Heart right ventricle (tissue), 16 donors: ENCODE results near the gene BAIAP2L2. TPM values are rescaled to one million over a fixed set of nuclear protein-coding genes. Genes with fewer than 3 reads are reported as not detected.
A peak's percentile ranks its signal among the peaks of the same experiment; 100 is the strongest.

Source experiments
- ATAC-seq, 8 donors: fragments of 200-7000 bp; cut with Tn5 transposase; one replicate each; pipeline ENCODE4 v1.9.1; 2020; ENCODE audit warnings: mild to moderate bottlenecking in 8 of 8, moderate library complexity in 8 of 8, moderate number of reproducible peaks in 1 of 8
- DNase-seq, 2 donors: peaks; one replicate each; pipeline ENCODE4 v3.0.0-alpha.2; 2020
- H3K27ac ChIP-seq, 10 donors: fragments of 200-600 bp; sonication (generic) in 2 of 10; one replicate each; pipeline versions ENCODE4 v1.5.0 to v1.8.0; 2020 to 2022; ENCODE audit warnings: mild to moderate bottlenecking in 3 of 10
- H3K27me3 ChIP-seq, 7 donors: fragments of 200-600 bp; one replicate each; pipeline ENCODE4 v1.8.0; 2021 to 2022; ENCODE audit warnings: mild to moderate bottlenecking in 2 of 7
- H3K36me3 ChIP-seq, 9 donors: fragments of 200-600 bp; sonication (generic) in 1 of 9; one replicate each; pipeline versions ENCODE4 v1.5.0 to v1.8.0; 2020 to 2022; ENCODE audit warnings: mild to moderate bottlenecking in 2 of 9
- H3K4me1 ChIP-seq, 9 donors: fragments of 200-600 bp; sonication (generic) in 1 of 9; one replicate each; pipeline versions ENCODE4 v1.5.0 to v1.8.0; 2020 to 2022; ENCODE audit warnings: mild to moderate bottlenecking in 4 of 9
- H3K4me3 ChIP-seq, 10 donors: fragments of 200-600 bp; sonication (generic) in 2 of 10; one replicate each; pipeline versions ENCODE4 v1.5.0 to v1.8.0; 2020 to 2022; ENCODE audit warnings: mild to moderate bottlenecking in 7 of 10, moderate library complexity in 2 of 10
- H3K9me3 ChIP-seq, 11 donors: fragments of 200-600 bp in 10 of 11; sonication (generic) in 2 of 11; one replicate each; pipeline versions ENCODE4 v1.5.0 to v1.8.0; 2013 to 2022; ENCODE audit warnings: mild to moderate bottlenecking in 2 of 11, control low read depth in 1 of 11, moderate library complexity in 1 of 11
- WGBS, 2 donors: extraction: QIAGEN DNeasy Blood & Tissue Kit; methylation state at CpG; one replicate each; pipeline ENCODE4 v1.1.7; 2013; ENCODE audit warnings: inconsistent platforms in 1 of 2; 5-methylcytosine and 5-hydroxymethylcytosine counted together
- intact Hi-C, 10 donors: fragments of 100-400 bp; cut with DNase I; formaldehyde crosslinking; loops; one replicate each; pipeline versions ENCODE4 v1.11.1 to v1.14.2; 2022
- polyA plus RNA-seq, 2 donors: library from polyadenylated mRNA; stranded (reverse); fragments of 200-250 nt; gene quantifications; one replicate each; pipeline ENCODE4 v1.2.3, GENCODE V29; 2013
- total RNA-seq, 10 donors: library from RNA; stranded (reverse); fragmentation: NEBNext Ultra II Directional in 3 of 10; extraction: Animal tissue kit (Norgen Biotek cat#: 25700) in 3 of 10; gene quantifications; one replicate each; pipeline versions ENCODE4 v1.2.1 to v1.2.4, GENCODE V29; 2021 to 2023
- TF ChIP-seq, protein P1 (sequence below), 9 donors: fragments of 200-600 bp; sonication (generic) in 2 of 9; IDR thresholded peaks; one replicate each; pipeline versions ENCODE4 v1.5.0 to v1.8.0; 2021 to 2022; ENCODE audit warnings: antibody characterized with exemption in 9 of 9, mild to moderate bottlenecking in 5 of 9, moderate library complexity in 1 of 9
- donor health status: Arrhythmogenic right ventricular cardiomyopathy.
- donor health status: ischemic (EF 13 %, LVEDD 7.1; RV severe dilation, severe dysfunction).
- donor health status: healthy with polysubstance abuse.
- donor health status: DM: no; HTN: yes; CAD: no.
- donor health status: DM: no; HTN: no; CAD: no.
- donor health status: ischemic (EF 25% LVEDD 6.9; RV normal size, moderate dysfunction).
- donor health status: ischemic (EF 25% LVEDD 5.7; RV mildly dilated, moderate dysfunction).
- donor health status: healthy.
- donor health status: DM: yes; HTN: yes; CAD: no.
- donor health status: Ischemic cardiomyopathy.
- donor health status: ischemic (EF 35%, LVEDD 5.7; RV mildly dilated, moderate dysfunction).
- donor health status: nonischemic (EF 11% LVEDD 7.7; RV severe dilation, severe dysfunction).
- donor health status: DM: yes; HTN: yes; CAD: no.
- donor health status: PGD.
- donor health status: ischemic (EF 29% LVEDD 5.4; RV normal size, mild dysfunction).
- donor health status: nonischemic (EF 23%, LVEDD 6.1; RV moderate dilation, normal function).

BAIAP2L2 gene
- total and polyA plus RNA-seq, 12 donors = 0.12 to 0.37 (median 0.21) TPM; not detected in 4

DNA sequence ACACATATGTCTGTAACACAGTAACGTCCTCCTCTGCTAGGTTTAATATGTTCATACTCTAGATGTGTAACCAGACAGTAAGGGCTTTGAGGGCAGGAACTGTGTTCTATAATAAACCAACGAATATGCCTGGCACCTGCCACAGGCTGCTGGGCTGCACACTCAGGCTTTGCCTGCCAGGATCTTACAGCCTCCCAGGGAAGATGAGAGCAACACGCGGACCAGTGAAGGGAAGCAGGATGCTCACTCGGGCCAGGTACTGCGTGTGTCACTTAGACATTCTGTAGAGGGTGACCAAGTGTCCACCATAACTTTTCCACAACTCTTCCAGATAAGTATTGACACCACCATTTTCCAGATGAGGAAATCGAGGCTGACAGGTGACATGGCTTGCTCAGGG, 21.7 kb upstream of the BAIAP2L2 start:
- no peak for DNase-seq
- H3K27me3 ChIP-seq = no peaks in the 10 kb centered on the region
- TF ChIP-seq, protein P1, sequence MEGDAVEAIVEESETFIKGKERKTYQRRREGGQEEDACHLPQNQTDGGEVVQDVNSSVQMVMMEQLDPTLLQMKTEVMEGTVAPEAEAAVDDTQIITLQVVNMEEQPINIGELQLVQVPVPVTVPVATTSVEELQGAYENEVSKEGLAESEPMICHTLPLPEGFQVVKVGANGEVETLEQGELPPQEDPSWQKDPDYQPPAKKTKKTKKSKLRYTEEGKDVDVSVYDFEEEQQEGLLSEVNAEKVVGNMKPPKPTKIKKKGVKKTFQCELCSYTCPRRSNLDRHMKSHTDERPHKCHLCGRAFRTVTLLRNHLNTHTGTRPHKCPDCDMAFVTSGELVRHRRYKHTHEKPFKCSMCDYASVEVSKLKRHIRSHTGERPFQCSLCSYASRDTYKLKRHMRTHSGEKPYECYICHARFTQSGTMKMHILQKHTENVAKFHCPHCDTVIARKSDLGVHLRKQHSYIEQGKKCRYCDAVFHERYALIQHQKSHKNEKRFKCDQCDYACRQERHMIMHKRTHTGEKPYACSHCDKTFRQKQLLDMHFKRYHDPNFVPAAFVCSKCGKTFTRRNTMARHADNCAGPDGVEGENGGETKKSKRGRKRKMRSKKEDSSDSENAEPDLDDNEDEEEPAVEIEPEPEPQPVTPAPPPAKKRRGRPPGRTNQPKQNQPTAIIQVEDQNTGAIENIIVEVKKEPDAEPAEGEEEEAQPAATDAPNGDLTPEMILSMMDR (IDR thresholded peaks at IDR 0.05) = no peak
- WGBS, 2 donors = 92 to 93% methylated on average over 7 of the region's 7 CpGs
- no peak for ATAC-seq
- peaks cover 0 to 72% (median 5%) of the 10 kb centered on the region in 9 donors for H3K36me3 ChIP-seq
- no peaks in the 10 kb centered on the region for H3K9me3 ChIP-seq
- no peak overlapping the region for H3K4me3 ChIP-seq
- H3K4me1 ChIP-seq = peaks cover 0 to 14% (median 0%) of the 10 kb centered on the region in 9 donors
- no peak overlapping the region for H3K27ac ChIP-seq
- intact Hi-C loops = no loop called here

DNA sequence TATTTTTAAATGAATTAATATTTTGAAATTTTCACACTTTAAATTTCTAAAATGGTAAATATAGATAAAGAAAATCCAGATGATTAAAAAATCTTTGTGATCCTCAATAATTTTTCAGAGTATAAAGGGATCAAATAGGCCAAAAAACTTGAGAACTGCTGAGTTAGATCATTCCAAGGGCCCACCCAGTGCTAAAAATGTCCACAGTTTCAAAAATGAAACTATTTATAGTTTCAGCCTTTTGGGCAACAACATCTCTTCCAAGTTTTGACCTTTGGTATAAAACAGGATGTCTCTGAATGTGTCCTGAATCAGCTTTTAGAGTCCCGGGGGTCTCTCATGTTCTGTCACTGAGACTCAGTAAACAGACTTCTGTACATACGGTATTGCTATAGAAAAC, 20.9 kb upstream of the BAIAP2L2 start:
- Histone ChIP-seq H3K4me1 (peaks cover 0 to 14% (median 0%) of the 10 kb centered on the region in 9 donors), H3K4me3 (no peak overlapping the region), H3K27me3 (no peaks in the 10 kb centered on the region), H3K27ac (peak overlapping the region in 2 of 10 donors; percentile 11 to 51), H3K36me3 (peaks cover 0 to 71% (median 5%) of the 10 kb centered on the region in 9 donors), H3K9me3 (no peaks in the 10 kb centered on the region)
- TF ChIP-seq, protein P1 (IDR thresholded peaks at IDR 0.05) = no peak
- DNase-seq = no peak
- 45 to 46% methylated on average over 2 of the region's 2 CpGs for WGBS, 2 donors
- peak in 3 of 8 donors; percentile 22 to 55 (median 32) for ATAC-seq
- intact Hi-C loops = no loop called here

DNA sequence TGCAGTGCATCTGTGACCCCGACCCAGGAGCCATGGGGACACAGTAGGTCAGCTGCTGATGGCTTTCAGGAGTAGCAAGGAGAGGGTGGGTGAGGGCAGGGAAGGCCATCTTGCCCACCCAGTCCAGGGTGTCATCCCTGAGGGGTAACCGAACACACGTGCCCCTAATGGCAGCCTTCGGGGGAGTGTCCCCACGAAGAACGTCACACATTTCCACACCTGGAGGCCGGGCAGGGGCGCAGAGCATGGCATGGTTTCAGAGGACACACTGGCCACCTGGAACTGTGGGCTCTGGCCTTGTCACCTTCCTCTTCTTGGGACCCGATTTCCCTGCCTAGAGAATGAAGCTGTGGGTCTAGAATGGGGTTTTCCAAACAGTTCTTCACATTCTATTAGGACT, 19.4 kb upstream of the BAIAP2L2 start:
- Histone ChIP-seq H3K27me3 (no peaks in the 10 kb centered on the region), H3K36me3 (peaks cover 0 to 66% (median 5%) of the 10 kb centered on the region in 9 donors), H3K4me1 (peaks cover 0 to 14% (median 0%) of the 10 kb centered on the region in 9 donors), H3K4me3 (no peak overlapping the region), H3K9me3 (no peaks in the 10 kb centered on the region), H3K27ac (no peak overlapping the region)
- ATAC-seq = no peak
- DNase-seq = no peak
- TF ChIP-seq, protein P1 (IDR thresholded peaks at IDR 0.05) = no peak
- intact Hi-C loops = loop anchor here in 1 of 10 donors (10.0 kb wide), 1 partner anchor 215 kb away; no protein-coding TSS in a partner anchor
- WGBS, 2 donors = 83 to 94% methylated on average over 9 of the region's 9 CpGs

DNA sequence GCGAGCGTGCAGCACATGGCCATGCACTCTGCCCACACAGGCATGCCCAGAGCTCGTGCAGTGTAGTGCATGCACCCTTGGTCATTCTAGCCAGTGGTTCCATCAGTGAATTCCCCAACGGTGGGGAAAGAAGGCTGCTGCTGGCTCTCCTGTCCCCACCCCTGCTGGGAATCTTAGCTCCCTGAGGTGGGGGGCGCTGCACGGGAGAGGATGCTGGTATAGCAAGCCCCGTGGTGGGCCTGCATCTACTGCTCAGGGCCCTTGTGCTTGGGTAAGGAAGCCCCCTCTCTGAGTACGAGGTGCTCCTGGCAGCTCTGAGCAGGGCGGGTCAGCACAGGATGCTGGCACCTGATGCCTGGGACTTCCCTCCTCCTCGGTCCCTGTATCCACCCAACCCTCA, 18.5 kb upstream of the BAIAP2L2 start:
- no peaks in the 10 kb centered on the region for H3K9me3 ChIP-seq
- no peak overlapping the region for H3K4me3 ChIP-seq
- H3K27me3 ChIP-seq = no peaks in the 10 kb centered on the region
- WGBS, 2 donors = 84 to 85% methylated on average over 10 of the region's 10 CpGs
- no peak overlapping the region for H3K27ac ChIP-seq
- intact Hi-C loops = loop anchor here in 1 of 10 donors (10.0 kb wide), 1 partner anchor 216 kb away; no protein-coding TSS in a partner anchor
- peaks cover 0 to 61% (median 5%) of the 10 kb centered on the region in 9 donors for H3K36me3 ChIP-seq
- TF ChIP-seq, protein P1 (IDR thresholded peaks at IDR 0.05) = no peak
- ATAC-seq = no peak
- peaks cover 0 to 14% (median 0%) of the 10 kb centered on the region in 9 donors for H3K4me1 ChIP-seq
- no peak for DNase-seq
